K562 (cell line): Measurements from ENCODE around the gene NPIPB2.

Experiments
- ARNT ChIP-seq, 2 experiments: fragments of 450-650 bp; IDR thresholded peaks; 2 replicates each; pipeline ENCODE4 v1.6.1; 2016; ENCODE audit warnings: mild to moderate bottlenecking in 1 of 2
- NR3C1 ChIP-seq: sonication (generic); formaldehyde crosslinking; IDR thresholded peaks from 2 replicates; pipeline ENCODE4 v1.8.1; 2022; ENCODE audit warnings: missing genetic modification reagents
- SRF ChIP-seq, 2 experiments: fragments of 250-450, 450-650 bp in 1 of 2; sonication (Bioruptor Pico) in 1 of 2; sonication (generic) in 1 of 2; formaldehyde crosslinking; IDR thresholded peaks; 2 replicates each; pipeline versions ENCODE4 v1.5.0 to v1.5.1; 2020 to 2022; ENCODE audit warnings: mild to moderate bottlenecking in 1 of 2, missing genetic modification reagents in 1 of 2
- TCF7L2 ChIP-seq: fragments of 150-350 bp; IDR thresholded peaks from 2 replicates; pipeline ENCODE4 v1.6.1; 2016; ENCODE audit warnings: low read depth, mild to moderate bottlenecking, low read length, moderate library complexity
- YY1 ChIP-seq, 3 experiments: IDR thresholded peaks; 2 replicates each; pipeline ENCODE4 v1.6.1; 2011; ENCODE audit warnings: low read length in 2 of 3, mild to moderate bottlenecking in 2 of 3, moderate library complexity in 2 of 3, borderline replicate concordance in 1 of 3, control low read depth in 1 of 3, low read depth in 1 of 3; ENCODE audit not compliant: insufficient read depth in 3 of 3, insufficient replicate concordance in 2 of 3, control insufficient read depth in 1 of 3, insufficient read length in 1 of 3; ENCODE audit errors: extremely low read depth in 1 of 3
- TF ChIP-seq, protein P1 (sequence below), 3 experiments: IDR thresholded peaks in 2 of 3; conservative IDR thresholded peaks in 1 of 3; 2 replicates each; pipeline ENCODE4 v1.5.1; 2011 to 2012; ENCODE audit warnings: low read length in 3 of 3, mild to moderate bottlenecking in 3 of 3, control low read depth in 2 of 3, improper control_type of control experiment in 1 of 3, inconsistent platforms in 1 of 3, low read depth in 1 of 3, mixed read lengths in 1 of 3, moderate library complexity in 1 of 3; ENCODE audit not compliant: insufficient read depth in 2 of 3
- TF ChIP-seq, protein P2 (sequence below), 2 experiments: fragments of 450-650 bp; formaldehyde crosslinking in 1 of 2; IDR thresholded peaks; 2 replicates each; pipeline versions ENCODE4 v1.4.0 to v1.6.1; 2014 to 2020; ENCODE audit warnings: mild to moderate bottlenecking in 2 of 2, borderline replicate concordance in 1 of 2, low read depth in 1 of 2
- TF ChIP-seq, protein P3 (sequence below): sonication (generic); IDR thresholded peaks from 2 replicates; pipeline ENCODE4 v1.6.1; 2016
- TF ChIP-seq, protein P4 (sequence below): sonication (generic); formaldehyde crosslinking; IDR thresholded peaks from 2 replicates; pipeline ENCODE4 v1.5.0; 2020; ENCODE audit warnings: missing genetic modification reagents

DNA sequence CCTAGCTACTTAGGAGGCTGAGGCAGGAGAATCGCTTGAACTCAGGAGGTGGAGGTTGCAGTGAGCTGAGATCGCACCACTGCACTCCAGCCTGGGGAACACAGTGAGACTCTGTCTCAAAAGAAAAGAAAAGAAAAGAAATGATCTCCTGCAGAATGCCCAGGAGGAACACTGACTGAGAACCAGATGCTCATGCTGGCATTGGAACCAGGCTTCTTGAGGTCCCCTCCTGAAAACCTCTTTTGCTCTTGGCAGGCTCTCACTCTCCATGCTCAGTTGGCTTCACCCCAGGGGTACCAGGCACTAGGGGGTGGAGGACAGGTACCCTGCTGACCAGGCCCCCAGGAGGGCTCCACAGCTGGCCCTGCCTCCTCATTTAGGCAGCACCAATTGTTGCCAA is 14.7 kb upstream of the NPIPB2 start:
- TF ChIP-seq, protein P1, sequence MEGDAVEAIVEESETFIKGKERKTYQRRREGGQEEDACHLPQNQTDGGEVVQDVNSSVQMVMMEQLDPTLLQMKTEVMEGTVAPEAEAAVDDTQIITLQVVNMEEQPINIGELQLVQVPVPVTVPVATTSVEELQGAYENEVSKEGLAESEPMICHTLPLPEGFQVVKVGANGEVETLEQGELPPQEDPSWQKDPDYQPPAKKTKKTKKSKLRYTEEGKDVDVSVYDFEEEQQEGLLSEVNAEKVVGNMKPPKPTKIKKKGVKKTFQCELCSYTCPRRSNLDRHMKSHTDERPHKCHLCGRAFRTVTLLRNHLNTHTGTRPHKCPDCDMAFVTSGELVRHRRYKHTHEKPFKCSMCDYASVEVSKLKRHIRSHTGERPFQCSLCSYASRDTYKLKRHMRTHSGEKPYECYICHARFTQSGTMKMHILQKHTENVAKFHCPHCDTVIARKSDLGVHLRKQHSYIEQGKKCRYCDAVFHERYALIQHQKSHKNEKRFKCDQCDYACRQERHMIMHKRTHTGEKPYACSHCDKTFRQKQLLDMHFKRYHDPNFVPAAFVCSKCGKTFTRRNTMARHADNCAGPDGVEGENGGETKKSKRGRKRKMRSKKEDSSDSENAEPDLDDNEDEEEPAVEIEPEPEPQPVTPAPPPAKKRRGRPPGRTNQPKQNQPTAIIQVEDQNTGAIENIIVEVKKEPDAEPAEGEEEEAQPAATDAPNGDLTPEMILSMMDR (IDR thresholded peaks at IDR 0.05 in 2 of 3, conservative IDR thresholded peaks at IDR 0.05 in 1 of 3; ENCODE audit: insufficient read depth in 2 of 3, low read depth in 1 of 3, low read length in 3 of 3) = no peak
- TF ChIP-seq, protein P2, sequence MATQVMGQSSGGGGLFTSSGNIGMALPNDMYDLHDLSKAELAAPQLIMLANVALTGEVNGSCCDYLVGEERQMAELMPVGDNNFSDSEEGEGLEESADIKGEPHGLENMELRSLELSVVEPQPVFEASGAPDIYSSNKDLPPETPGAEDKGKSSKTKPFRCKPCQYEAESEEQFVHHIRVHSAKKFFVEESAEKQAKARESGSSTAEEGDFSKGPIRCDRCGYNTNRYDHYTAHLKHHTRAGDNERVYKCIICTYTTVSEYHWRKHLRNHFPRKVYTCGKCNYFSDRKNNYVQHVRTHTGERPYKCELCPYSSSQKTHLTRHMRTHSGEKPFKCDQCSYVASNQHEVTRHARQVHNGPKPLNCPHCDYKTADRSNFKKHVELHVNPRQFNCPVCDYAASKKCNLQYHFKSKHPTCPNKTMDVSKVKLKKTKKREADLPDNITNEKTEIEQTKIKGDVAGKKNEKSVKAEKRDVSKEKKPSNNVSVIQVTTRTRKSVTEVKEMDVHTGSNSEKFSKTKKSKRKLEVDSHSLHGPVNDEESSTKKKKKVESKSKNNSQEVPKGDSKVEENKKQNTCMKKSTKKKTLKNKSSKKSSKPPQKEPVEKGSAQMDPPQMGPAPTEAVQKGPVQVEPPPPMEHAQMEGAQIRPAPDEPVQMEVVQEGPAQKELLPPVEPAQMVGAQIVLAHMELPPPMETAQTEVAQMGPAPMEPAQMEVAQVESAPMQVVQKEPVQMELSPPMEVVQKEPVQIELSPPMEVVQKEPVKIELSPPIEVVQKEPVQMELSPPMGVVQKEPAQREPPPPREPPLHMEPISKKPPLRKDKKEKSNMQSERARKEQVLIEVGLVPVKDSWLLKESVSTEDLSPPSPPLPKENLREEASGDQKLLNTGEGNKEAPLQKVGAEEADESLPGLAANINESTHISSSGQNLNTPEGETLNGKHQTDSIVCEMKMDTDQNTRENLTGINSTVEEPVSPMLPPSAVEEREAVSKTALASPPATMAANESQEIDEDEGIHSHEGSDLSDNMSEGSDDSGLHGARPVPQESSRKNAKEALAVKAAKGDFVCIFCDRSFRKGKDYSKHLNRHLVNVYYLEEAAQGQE (IDR thresholded peaks at IDR 0.05; ENCODE audit: borderline replicate concordance) = no peak
- TF ChIP-seq, protein P2 (CRISPR knock-in tag; IDR thresholded peaks at IDR 0.05; ENCODE audit: low read depth) = no peak
- TF ChIP-seq NR3C1 (CRISPR knock-in tag) (no peak), YY1 (IDR thresholded peaks at IDR 0.05; ENCODE audit: borderline replicate concordance in 1 of 3, control insufficient read depth in 1 of 3, extremely low read depth in 1 of 3, insufficient read depth in 3 of 3, insufficient read length in 1 of 3, insufficient replicate concordance in 2 of 3, low read depth in 1 of 3, low read length in 2 of 3) (no peak), SRF (CRISPR knock-in tag; IDR thresholded peaks at IDR 0.05) (no peak), ARNT (IDR thresholded peaks at IDR 0.05) (no peak), TCF7L2 (no peak)
- TF ChIP-seq, protein P3, sequence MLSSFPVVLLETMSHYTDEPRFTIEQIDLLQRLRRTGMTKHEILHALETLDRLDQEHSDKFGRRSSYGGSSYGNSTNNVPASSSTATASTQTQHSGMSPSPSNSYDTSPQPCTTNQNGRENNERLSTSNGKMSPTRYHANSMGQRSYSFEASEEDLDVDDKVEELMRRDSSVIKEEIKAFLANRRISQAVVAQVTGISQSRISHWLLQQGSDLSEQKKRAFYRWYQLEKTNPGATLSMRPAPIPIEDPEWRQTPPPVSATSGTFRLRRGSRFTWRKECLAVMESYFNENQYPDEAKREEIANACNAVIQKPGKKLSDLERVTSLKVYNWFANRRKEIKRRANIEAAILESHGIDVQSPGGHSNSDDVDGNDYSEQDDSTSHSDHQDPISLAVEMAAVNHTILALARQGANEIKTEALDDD = no peak
- TF ChIP-seq, protein P4, sequence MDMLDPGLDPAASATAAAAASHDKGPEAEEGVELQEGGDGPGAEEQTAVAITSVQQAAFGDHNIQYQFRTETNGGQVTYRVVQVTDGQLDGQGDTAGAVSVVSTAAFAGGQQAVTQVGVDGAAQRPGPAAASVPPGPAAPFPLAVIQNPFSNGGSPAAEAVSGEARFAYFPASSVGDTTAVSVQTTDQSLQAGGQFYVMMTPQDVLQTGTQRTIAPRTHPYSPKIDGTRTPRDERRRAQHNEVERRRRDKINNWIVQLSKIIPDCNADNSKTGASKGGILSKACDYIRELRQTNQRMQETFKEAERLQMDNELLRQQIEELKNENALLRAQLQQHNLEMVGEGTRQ (CRISPR knock-in tag) = no peak
